CD4-positive, CD25-positive, alpha-beta regulatory T cell (primary cell): ENCODE data around the gene UGT1A9. TPM values are rescaled to one million over a fixed set of nuclear protein-coding genes. Genes with fewer than 3 reads are reported as not detected.

Source experiments
- ATAC-seq, 2 donors: fragments of 150-1000 bp; cut with Tn5 transposase; one replicate each; pipeline ENCODE4 v1.10.0; 2021; ENCODE audit warnings: low read depth in 2 of 2, moderate number of reproducible peaks in 2 of 2, moderate library complexity in 1 of 2
- DNase-seq, 3 donors: peaks; one replicate each; pipeline versions ENCODE4 v3.0.0 to v3.0.0-alpha.2; 2012 to 2022; ENCODE audit warnings: mixed read lengths in 1 of 3
- H3K27ac ChIP-seq: one replicate; pipeline ENCODE4 v1.7.0; 2013; ENCODE audit warnings: mild to moderate bottlenecking, low read length; ENCODE audit not compliant: insufficient read depth, poor library complexity, severe bottlenecking
- H3K27me3 ChIP-seq: one replicate; pipeline ENCODE4 v1.7.0; 2013; ENCODE audit warnings: low read length; ENCODE audit not compliant: control insufficient read depth, insufficient read depth
- H3K36me3 ChIP-seq: one replicate; pipeline ENCODE4 v1.7.0; 2013; ENCODE audit warnings: mild to moderate bottlenecking, low read length, moderate library complexity; ENCODE audit not compliant: control insufficient read depth, insufficient read depth
- H3K4me1 ChIP-seq: 2 replicates; pipeline ENCODE4 v1.7.0; 2013; ENCODE audit warnings: mild to moderate bottlenecking, low read length; ENCODE audit not compliant: insufficient read depth, control insufficient read depth, poor library complexity, severe bottlenecking
- H3K4me3 ChIP-seq: one replicate; pipeline ENCODE4 v1.7.0; 2013; ENCODE audit warnings: low read depth, mild to moderate bottlenecking, low read length, moderate library complexity
- H3K9me3 ChIP-seq, 2 experiments: 1 replicate in 1 of 2; 2 replicates in 1 of 2; pipeline ENCODE4 v1.7.0; 2013; ENCODE audit warnings: low read length in 2 of 2, mild to moderate bottlenecking in 1 of 2, moderate library complexity in 1 of 2; ENCODE audit not compliant: control insufficient read depth in 2 of 2
- H3K27ac Mint-ChIP-seq, 3 donors: one replicate each; pipeline ENCODE4 v1.8.0; 2020 to 2022; ENCODE audit warnings: mild to moderate bottlenecking in 3 of 3, mixed read lengths in 3 of 3, moderate library complexity in 2 of 3
- H3K27me3 Mint-ChIP-seq: one replicate; pipeline ENCODE4 v1.8.0; 2022; ENCODE audit warnings: mild to moderate bottlenecking, mixed read lengths
- H3K36me3 Mint-ChIP-seq: one replicate; pipeline ENCODE4 v1.8.0; 2020; ENCODE audit warnings: mixed read lengths
- H3K4me1 Mint-ChIP-seq, 4 donors: one replicate each; pipeline ENCODE4 v1.8.0; 2020 to 2022; ENCODE audit warnings: mixed read lengths in 4 of 4, mild to moderate bottlenecking in 1 of 4
- H3K4me3 Mint-ChIP-seq, 4 donors: one replicate each; pipeline ENCODE4 v1.8.0; 2020 to 2022; ENCODE audit warnings: mild to moderate bottlenecking in 4 of 4, mixed read lengths in 4 of 4, moderate library complexity in 3 of 4
- H3K9me3 Mint-ChIP-seq, 7 donors: one replicate each; pipeline ENCODE4 v1.8.0; 2020 to 2022; ENCODE audit warnings: mixed read lengths in 7 of 7, mild to moderate bottlenecking in 3 of 7, moderate library complexity in 2 of 7
- polyA plus RNA-seq, 4 donors: library from polyadenylated mRNA; unstranded; fragments of 300-500 nt; fragmentation: Illumina TruSeq; gene quantifications; one replicate each; pipeline ENCODE4 v1.2.3, GENCODE V29; 2021
- total RNA-seq: library from RNA; stranded (reverse); gene quantifications from one replicate; pipeline ENCODE4 v1.2.3, GENCODE V29; 2022

The UGT1A9 gene
- total and polyA plus RNA-seq, 5 donors from 2014 or later = not detected

DNA sequence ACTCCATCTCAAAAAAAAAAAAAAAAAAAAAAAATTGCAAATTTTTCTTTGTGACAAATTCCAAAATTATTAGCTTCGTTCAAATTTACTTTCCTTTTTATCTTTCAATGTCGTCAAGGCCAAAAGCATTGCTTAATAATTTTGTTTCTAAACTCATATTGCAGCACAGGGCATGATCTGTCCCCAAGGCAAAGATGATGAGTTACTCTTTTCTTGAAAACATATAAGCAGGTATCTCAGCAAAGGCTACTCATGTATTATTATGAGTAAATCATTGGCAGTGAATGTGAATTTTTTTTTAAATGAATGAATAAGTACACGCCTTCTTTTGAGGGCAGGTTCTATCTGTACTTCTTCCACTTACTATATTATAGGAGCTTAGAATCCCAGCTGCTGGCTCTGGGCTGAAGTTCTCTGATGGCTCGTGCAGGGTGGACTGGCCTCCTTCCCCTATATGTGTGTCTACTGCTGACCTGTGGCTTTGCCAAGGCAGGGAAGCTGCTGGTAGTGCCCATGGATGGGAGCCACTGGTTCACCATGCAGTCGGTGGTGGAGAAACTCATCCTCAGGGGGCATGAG is 9.9 kb downstream of the UGT1A9 start, which contains the start of gene UGT1A7:
Gene UGT1A7, plus strand, starts transcription at position 381 of the 579 bp plus-strand sequence. Its CDS starts 37 bp downstream, at position 418.
- no peaks in the 10 kb centered on the region for H3K4me1 Mint-ChIP-seq
- Histone ChIP-seq H3K27ac (no peak within 1 kb of the TSS), H3K4me1 (no peaks in the 10 kb centered on the region), H3K4me3 (no peak within 1 kb of the TSS), H3K27me3 (peaks cover 10% of the 10 kb centered on the region), H3K9me3 (no peaks in the 10 kb centered on the region), H3K36me3 (no peaks in the 10 kb centered on the region)
- DNase-seq = no peak
- H3K9me3 Mint-ChIP-seq = peaks cover 0 to 6% (median 0%) of the 10 kb centered on the region in 7 donors
- H3K4me3 Mint-ChIP-seq = no peak within 1 kb of the TSS
- no peak for ATAC-seq
- H3K27me3 Mint-ChIP-seq = peaks cover 35% of the 10 kb centered on the region
- no peak within 1 kb of the TSS for H3K27ac Mint-ChIP-seq
- no peaks in the 10 kb centered on the region for H3K36me3 Mint-ChIP-seq

DNA sequence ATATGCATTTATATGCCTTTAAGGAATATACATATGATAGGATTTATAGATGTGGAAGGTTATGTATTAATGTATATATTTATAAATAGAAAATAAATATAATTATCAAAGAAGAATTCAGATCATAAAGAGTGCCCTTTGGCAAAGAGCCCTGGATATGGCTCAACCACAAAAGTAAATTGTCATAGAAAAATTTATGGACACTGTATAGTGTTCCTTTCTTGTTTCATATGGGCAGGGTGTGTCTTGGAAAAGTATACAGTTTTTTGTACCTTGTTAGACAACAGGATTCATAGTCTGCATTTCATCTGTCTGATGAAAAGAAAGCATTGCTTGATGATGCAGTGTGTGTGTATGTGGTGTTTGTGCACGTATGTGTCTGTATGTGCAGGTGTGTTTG is 12.9 kb downstream of the UGT1A9 start:
- H3K9me3 Mint-ChIP-seq = peaks cover 0 to 5% (median 0%) of the 10 kb centered on the region in 7 donors
- H3K36me3 ChIP-seq = no peaks in the 10 kb centered on the region
- no peak overlapping the region for H3K27ac ChIP-seq
- no peak overlapping the region for H3K4me3 Mint-ChIP-seq
- no peaks in the 10 kb centered on the region for H3K36me3 Mint-ChIP-seq
- DNase-seq = no peak
- no peaks in the 10 kb centered on the region for H3K4me1 ChIP-seq
- no peak overlapping the region for H3K4me3 ChIP-seq
- no peak for ATAC-seq
- no peak overlapping the region for H3K27ac Mint-ChIP-seq
- H3K9me3 ChIP-seq = no peaks in the 10 kb centered on the region
- peaks cover 39% of the 10 kb centered on the region for H3K27me3 Mint-ChIP-seq
- H3K4me1 Mint-ChIP-seq = no peaks in the 10 kb centered on the region
- H3K27me3 ChIP-seq = peaks cover 8% of the 10 kb centered on the region

DNA sequence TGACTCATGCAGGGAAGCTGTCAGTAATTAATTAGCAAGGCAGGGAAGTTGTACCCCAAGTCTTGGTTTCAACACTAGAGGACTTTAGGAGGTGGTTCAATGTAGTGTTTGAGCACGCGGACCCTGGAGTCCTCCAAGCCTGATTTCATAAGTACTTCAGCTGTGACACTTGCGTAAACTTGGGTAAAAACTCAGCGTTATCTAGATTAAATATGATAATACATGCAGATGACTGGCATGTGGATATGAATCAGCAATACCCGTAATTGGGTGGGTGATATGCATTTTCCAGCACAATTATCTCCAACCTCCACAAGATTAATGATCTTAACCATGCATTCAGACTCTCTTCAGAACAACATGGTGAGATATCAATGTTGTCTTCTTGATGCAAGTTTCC is 15.2 kb downstream of the UGT1A9 start:
- Mint-ChIP-seq H3K9me3 (no peaks in the 10 kb centered on the region), H3K4me3 (no peak overlapping the region), H3K27ac (no peak overlapping the region), H3K27me3 (peaks cover 27% of the 10 kb centered on the region), H3K4me1 (no peaks in the 10 kb centered on the region), H3K36me3 (no peaks in the 10 kb centered on the region)
- no peak for DNase-seq
- Histone ChIP-seq H3K9me3 (no peaks in the 10 kb centered on the region), H3K4me1 (no peaks in the 10 kb centered on the region), H3K27ac (no peak overlapping the region), H3K36me3 (no peaks in the 10 kb centered on the region), H3K4me3 (no peak overlapping the region), H3K27me3 (peaks cover 6% of the 10 kb centered on the region)
- no peak for ATAC-seq

DNA sequence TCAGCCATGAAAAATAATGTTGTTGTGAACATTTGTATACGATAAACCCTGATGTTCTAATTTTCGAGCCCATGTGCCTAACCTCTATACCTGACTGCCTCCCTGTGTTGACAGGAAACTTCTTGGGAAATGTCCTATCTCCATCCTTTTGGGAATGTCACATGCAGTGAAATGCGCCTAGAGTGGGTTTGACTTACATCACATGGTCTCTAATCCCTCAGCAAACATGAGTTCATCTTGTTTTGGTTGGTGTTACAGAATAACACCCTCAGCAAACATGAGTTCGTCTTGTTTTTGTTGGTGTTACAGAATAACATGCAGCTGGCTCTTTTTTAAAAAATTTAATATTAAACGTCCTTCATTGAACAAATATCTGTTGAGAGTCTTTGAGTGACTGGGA is 16.6 kb downstream of the UGT1A9 start:
- DNase-seq = no peak
- H3K27ac Mint-ChIP-seq = no peak overlapping the region

DNA sequence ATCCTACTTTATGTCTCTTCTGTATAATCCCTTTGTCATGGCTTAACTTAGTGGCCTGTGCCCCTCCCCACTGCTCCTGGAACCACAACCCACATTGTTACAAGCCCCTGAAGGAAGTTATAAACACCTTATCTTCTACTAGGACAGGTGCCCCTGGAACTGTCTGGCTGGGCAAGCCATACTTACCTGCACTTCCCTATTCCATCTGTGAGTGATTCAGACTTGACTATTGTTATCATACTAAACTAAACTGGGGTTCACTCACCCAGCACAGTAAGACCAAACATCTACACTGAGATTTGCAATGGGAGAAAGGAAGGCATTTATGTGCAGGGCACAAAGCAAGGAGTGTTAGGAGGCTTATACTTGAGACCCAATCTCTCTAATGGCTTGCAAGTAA is 17.3 kb downstream of the UGT1A9 start:
- peaks cover 0 to 2% (median 0%) of the 10 kb centered on the region in 7 donors for H3K9me3 Mint-ChIP-seq

More for the DNA sequence above, 16.6 kb downstream of the UGT1A9 start:
- H3K4me1 Mint-ChIP-seq = no peaks in the 10 kb centered on the region
- Histone ChIP-seq H3K9me3 (no peaks in the 10 kb centered on the region), H3K27me3 (peaks cover 6% of the 10 kb centered on the region), H3K36me3 (no peaks in the 10 kb centered on the region), H3K27ac (no peak overlapping the region), H3K4me3 (no peak overlapping the region), H3K4me1 (no peaks in the 10 kb centered on the region)
- ATAC-seq = no peak
- no peaks in the 10 kb centered on the region for H3K36me3 Mint-ChIP-seq
- H3K4me3 Mint-ChIP-seq = no peak overlapping the region
- peaks cover 0 to 2% (median 0%) of the 10 kb centered on the region in 7 donors for H3K9me3 Mint-ChIP-seq
- H3K27me3 Mint-ChIP-seq = peaks cover 27% of the 10 kb centered on the region

DNA sequence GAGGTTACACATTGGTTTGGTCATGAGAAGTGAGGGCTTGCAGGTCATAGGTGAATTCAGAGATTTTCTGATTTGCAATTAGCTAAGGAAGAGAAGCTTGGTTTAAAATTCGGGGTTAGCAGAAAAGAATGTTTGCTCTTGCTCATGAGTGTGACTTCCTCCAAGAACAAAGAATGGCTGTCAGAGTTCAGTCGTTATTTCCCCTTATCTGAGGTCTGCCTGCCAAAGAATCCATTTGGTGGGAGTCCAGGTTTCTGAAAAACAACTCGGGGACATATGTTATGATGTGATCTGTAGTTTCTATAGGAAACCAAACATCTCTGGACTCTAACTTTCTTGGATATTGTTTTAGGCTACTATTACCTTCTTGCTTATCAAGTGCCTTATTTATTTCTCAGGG is 17.8 kb downstream of the UGT1A9 start:
- Mint-ChIP-seq H3K4me1 (no peaks in the 10 kb centered on the region), H3K9me3 (peaks cover 0 to 2% (median 0%) of the 10 kb centered on the region in 7 donors), H3K4me3 (no peak overlapping the region), H3K27me3 (peaks cover 21% of the 10 kb centered on the region), H3K27ac (no peak overlapping the region), H3K36me3 (no peaks in the 10 kb centered on the region)
- H3K4me3 ChIP-seq = no peak overlapping the region
- no peaks in the 10 kb centered on the region for H3K4me1 ChIP-seq
- no peaks in the 10 kb centered on the region for H3K9me3 ChIP-seq
- ATAC-seq (no peak), DNase-seq (no peak)
- no peak overlapping the region for H3K27ac ChIP-seq
- H3K36me3 ChIP-seq = no peaks in the 10 kb centered on the region
- H3K27me3 ChIP-seq = peaks cover 6% of the 10 kb centered on the region

More for the DNA sequence above, 17.3 kb downstream of the UGT1A9 start:
- H3K36me3 ChIP-seq = no peaks in the 10 kb centered on the region
- ATAC-seq = no peak
- H3K4me3 ChIP-seq = no peak overlapping the region
- H3K27me3 Mint-ChIP-seq = peaks cover 23% of the 10 kb centered on the region
- DNase-seq = no peak
- H3K9me3 ChIP-seq = no peaks in the 10 kb centered on the region
- no peaks in the 10 kb centered on the region for H3K4me1 ChIP-seq
- H3K27me3 ChIP-seq = peaks cover 6% of the 10 kb centered on the region
- no peaks in the 10 kb centered on the region for H3K36me3 Mint-ChIP-seq
- H3K4me3 Mint-ChIP-seq = no peak overlapping the region
- no peaks in the 10 kb centered on the region for H3K4me1 Mint-ChIP-seq
- no peak overlapping the region for H3K27ac Mint-ChIP-seq
- no peak overlapping the region for H3K27ac ChIP-seq

DNA sequence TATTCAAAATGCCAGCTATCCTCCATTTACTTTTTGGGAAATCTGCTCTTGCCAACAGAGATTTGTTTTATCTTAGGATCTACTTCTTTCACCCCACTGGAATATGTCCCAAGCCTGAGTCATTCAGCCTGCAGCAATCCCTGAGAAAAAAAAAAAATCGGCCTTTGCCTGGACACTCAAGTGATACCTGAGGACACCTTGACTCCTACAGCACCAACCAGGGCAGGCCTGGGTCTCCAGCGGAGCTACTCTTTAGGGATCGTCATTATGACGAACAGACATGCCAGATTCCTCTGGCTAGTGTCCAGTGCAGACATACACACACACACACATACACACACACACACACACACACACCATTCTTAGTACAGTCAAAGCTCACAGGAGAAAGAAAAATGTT is 18.7 kb downstream of the UGT1A9 start:
- peaks cover 22% of the 10 kb centered on the region for H3K27me3 Mint-ChIP-seq
- no peaks in the 10 kb centered on the region for H3K36me3 Mint-ChIP-seq
- H3K9me3 ChIP-seq = no peaks in the 10 kb centered on the region
- peaks cover 6% of the 10 kb centered on the region for H3K27me3 ChIP-seq
- no peak overlapping the region for H3K4me3 ChIP-seq
- no peaks in the 10 kb centered on the region for H3K4me1 ChIP-seq
- no peaks in the 10 kb centered on the region for H3K4me1 Mint-ChIP-seq
- ATAC-seq (no peak), DNase-seq (no peak)
- H3K27ac Mint-ChIP-seq = no peak overlapping the region
- H3K36me3 ChIP-seq = no peaks in the 10 kb centered on the region
- peaks cover 0 to 2% (median 0%) of the 10 kb centered on the region in 7 donors for H3K9me3 Mint-ChIP-seq
- H3K4me3 Mint-ChIP-seq = no peak overlapping the region
- no peak overlapping the region for H3K27ac ChIP-seq
